ENCODE data around the gene FAM131C.
"Not testable (repeated sequence)": the region's sequence is repeated elsewhere in the genome, so short reads cannot be mapped to it uniquely, and the experiment has no call there.

Gene FAM131C

GRCh38 chr1:16073490-16074119 lies at the start of gene FAM131C:
Gene FAM131C (minus strand): TSS chr1:16073651. CDS start chr1:16073442, 209 bp downstream.
- peak; percentile 94 for DNase-seq

GRCh38 chr1:16122916-16123315 lies 49.5 kb upstream of the FAM131C start:
- DNase-seq = no peak

GRCh38 chr1:16122350-16122881 lies 49.0 kb upstream of the FAM131C start:
- DNase-seq = no peak

GRCh38 chr1:16120940-16121410 lies 47.5 kb upstream of the FAM131C start:
- no peak for DNase-seq

GRCh38 chr1:16120407-16120806 lies 47.0 kb upstream of the FAM131C start:
- DNase-seq = no peak

- DNase-seq = no peak
Observed at GRCh38 chr1:16119926-16120325, 46.5 kb upstream of the FAM131C start.

GRCh38 chr1:16119504-16119903 lies 46.1 kb upstream of the FAM131C start:
- no peak for DNase-seq

- DNase-seq = no peak
Observed at GRCh38 chr1:16118706-16119105, 45.3 kb upstream of the FAM131C start.

GRCh38 chr1:16117936-16118335 lies 44.5 kb upstream of the FAM131C start:
- no peak for DNase-seq

GRCh38 chr1:16117369-16117768 lies 43.9 kb upstream of the FAM131C start:
- no peak for DNase-seq

GRCh38 chr1:16116625-16117024 lies 43.2 kb upstream of the FAM131C start:
- DNase-seq = no peak

- no peak for DNase-seq
Observed at GRCh38 chr1:16116002-16116401, 42.6 kb upstream of the FAM131C start.

GRCh38 chr1:16115468-16115983 lies 42.1 kb upstream of the FAM131C start:
- DNase-seq = no peak

- no peak for DNase-seq
Observed at GRCh38 chr1:16114527-16115467, 41.3 kb upstream of the FAM131C start.

- no peak for DNase-seq
Observed at GRCh38 chr1:16112596-16113555, 39.4 kb upstream of the FAM131C start.

GRCh38 chr1:16111771-16112595 lies 38.5 kb upstream of the FAM131C start:
- no peak for DNase-seq

GRCh38 chr1:16110884-16111283 lies 37.4 kb upstream of the FAM131C start:
- DNase-seq = no peak

- DNase-seq = no peak
Observed at GRCh38 chr1:16110456-16110855, 37.0 kb upstream of the FAM131C start.

GRCh38 chr1:16109571-16109970 lies 36.1 kb upstream of the FAM131C start:
- DNase-seq = no peak

GRCh38 chr1:16107039-16107438 lies 33.6 kb upstream of the FAM131C start:
- DNase-seq = not testable (repeated sequence)

- no peak for DNase-seq
Observed at GRCh38 chr1:16101623-16102022, 28.2 kb upstream of the FAM131C start.
